Stimulated activated effector memory CD8-positive, alpha-beta T cell treated with anti-CD3 and anti-CD28 coated beads, Interleukin-12 subunit alpha, Interleukin-12 subunit beta, amount 100 ng/mL, for 72 hours (primary cell): ENCODE measurements around the gene CHML.

ENCODE experiments used
- ATAC-seq: fragments of 150-1000 bp; cut with Tn5 transposase; 2 replicates; pipeline ENCODE4 v1.10.0; 2021
- DNase-seq, 2 donors: peaks; one replicate each; pipeline ENCODE4 v3.0.0; 2021 to 2022; ENCODE audit warnings: low spot score in 2 of 2
- H3K27ac Mint-ChIP-seq: one replicate; pipeline ENCODE4 v1.8.0; 2022; ENCODE audit warnings: mild to moderate bottlenecking, mixed read lengths
- H3K36me3 Mint-ChIP-seq: one replicate; pipeline ENCODE4 v1.8.0; 2022; ENCODE audit warnings: mild to moderate bottlenecking, mixed read lengths
- H3K4me1 Mint-ChIP-seq: one replicate; pipeline ENCODE4 v1.8.0; 2022; ENCODE audit warnings: mixed read lengths
- H3K4me3 Mint-ChIP-seq: one replicate; pipeline ENCODE4 v1.8.0; 2022; ENCODE audit warnings: mild to moderate bottlenecking, mixed read lengths
- H3K9me3 Mint-ChIP-seq: one replicate; pipeline ENCODE4 v1.8.0; 2022; ENCODE audit warnings: mixed read lengths

Gene CHML

DNA sequence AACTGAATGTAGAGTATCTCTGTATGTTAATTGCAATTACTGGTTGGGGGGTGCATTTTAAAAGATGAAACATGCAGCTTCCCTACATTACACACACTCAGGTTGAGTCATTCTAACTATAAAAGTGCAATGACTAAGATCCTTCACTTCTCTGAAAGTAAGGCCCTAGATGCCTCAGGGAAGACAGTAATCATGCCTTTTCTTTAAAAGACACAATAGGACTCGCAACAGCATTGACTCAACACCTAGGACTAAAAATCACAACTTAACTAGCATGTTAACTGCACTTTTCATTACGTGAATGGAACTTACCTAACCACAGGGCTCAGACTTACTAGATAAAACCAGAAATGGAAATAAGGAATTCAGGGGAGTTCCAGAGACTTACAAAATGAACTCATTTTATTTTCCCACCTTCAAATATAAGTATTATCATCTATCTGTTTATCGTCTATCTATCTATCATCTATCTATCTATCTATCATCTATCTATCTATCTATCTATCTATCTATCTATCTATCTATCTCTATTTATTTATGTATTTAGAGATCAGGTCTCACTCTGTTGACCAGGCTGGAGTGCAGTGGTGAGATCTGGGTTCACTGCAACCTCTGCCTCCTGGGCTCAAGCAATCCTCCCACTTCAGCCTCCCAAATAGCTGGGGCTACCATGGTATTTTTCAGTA is 47.8 kb downstream of the CHML start:
- H3K9me3 Mint-ChIP-seq: no peaks in the 10 kb centered on the region
- H3K27ac Mint-ChIP-seq: peak overlapping the region; percentile 72
- peaks cover 8% of the 10 kb centered on the region for H3K36me3 Mint-ChIP-seq
- peak overlapping the region; percentile 1 for H3K4me3 Mint-ChIP-seq
- H3K4me1 Mint-ChIP-seq: peaks cover 26% of the 10 kb centered on the region
- ATAC-seq (peak; percentile 98), DNase-seq (no peak)

GRCh38 chr1:241591736-241592135 is 48.4 kb downstream of the CHML start:
- Mint-ChIP-seq H3K36me3 (peaks cover 8% of the 10 kb centered on the region), H3K4me1 (peaks cover 26% of the 10 kb centered on the region), H3K27ac (peak overlapping the region; percentile 72), H3K4me3 (peak overlapping the region; percentile 1), H3K9me3 (no peaks in the 10 kb centered on the region)
- DNase-seq: no peak
- no peak for ATAC-seq

DNA sequence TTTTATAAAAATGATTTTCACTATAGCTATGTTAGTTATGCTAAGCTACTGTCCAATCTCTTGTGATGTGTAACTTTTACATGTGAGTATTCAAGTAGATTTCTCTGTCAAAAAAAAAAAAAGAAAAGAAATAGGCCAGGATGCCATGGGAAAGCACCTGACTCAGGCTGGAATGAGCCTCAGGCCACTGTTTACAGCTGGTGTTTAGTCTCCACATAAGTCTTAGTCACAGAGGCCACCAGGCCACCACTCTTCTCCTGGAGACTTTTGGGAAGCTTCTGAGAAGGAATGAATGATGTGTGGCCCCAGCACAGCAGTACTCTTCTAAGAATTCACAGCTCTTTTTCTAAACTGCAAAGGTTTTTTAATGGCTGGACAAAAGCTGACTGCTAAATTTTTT is 48.9 kb downstream of the CHML start:
- Mint-ChIP-seq H3K27ac (no peak overlapping the region), H3K9me3 (no peaks in the 10 kb centered on the region), H3K36me3 (peaks cover 8% of the 10 kb centered on the region), H3K4me3 (no peak overlapping the region), H3K4me1 (peaks cover 26% of the 10 kb centered on the region)
- ATAC-seq (peak; percentile 35), DNase-seq (no peak)

DNA sequence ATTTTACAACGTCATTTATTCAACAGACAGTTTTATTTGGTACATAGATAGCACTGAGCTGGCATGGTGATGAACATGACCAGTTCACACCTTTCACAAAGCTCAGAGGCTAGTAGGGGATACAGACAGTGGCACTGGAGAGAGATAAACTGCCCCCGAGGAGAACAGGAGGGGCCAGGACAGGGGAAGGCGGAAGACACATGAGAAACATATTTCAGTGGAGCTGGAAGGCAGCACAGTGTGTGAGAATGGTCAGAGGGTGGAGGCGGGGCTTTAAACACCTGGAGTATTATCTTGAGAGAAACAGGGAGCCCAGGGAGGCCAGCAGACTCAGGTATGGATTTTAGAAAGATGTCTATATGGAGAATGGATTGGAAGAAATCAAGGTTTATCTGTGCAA is 49.5 kb downstream of the CHML start:
- peaks cover 8% of the 10 kb centered on the region for H3K36me3 Mint-ChIP-seq
- ATAC-seq (no peak), DNase-seq (no peak)
- H3K4me3 Mint-ChIP-seq: no peak overlapping the region
- peaks cover 26% of the 10 kb centered on the region for H3K4me1 Mint-ChIP-seq
- no peak overlapping the region for H3K27ac Mint-ChIP-seq
- no peaks in the 10 kb centered on the region for H3K9me3 Mint-ChIP-seq
